ENCODE results near the gene EPB41L5. TPM values are rescaled to one million over a fixed set of nuclear protein-coding genes. Genes with fewer than 3 reads are reported as not detected.

EPB41L5 gene
- total and polyA plus RNA-seq, 10 of the 15 experiments (the other 5 are each of a cell fraction or from before 2014, with no cell fraction given), result 2.1 to 20.4 (median 8.2) TPM

GRCh38 chr2:120177001-120177621 is 164.2 kb downstream of the EPB41L5 start (continued):
- TF ChIP-seq ETV6 (conservative IDR thresholded peaks at IDR 0.05 in 1 of 2, IDR thresholded peaks at IDR 0.05 in 1 of 2; ENCODE audit: borderline replicate concordance in 1 of 2, low read depth in 1 of 2) (peak in 1 of 2 experiments; percentile 78; a peak in 1 of 4 replicates), RAD21 (IDR thresholded peaks at IDR 0.05; ENCODE audit: insufficient read depth, low read depth, low read length) (peak; percentile 56), POLR2A (IDR thresholded peaks at IDR 0.05; ENCODE audit: low read depth, low read length) (peak; percentile 90), RB1 (IDR thresholded peaks at IDR 0.05; ENCODE audit: borderline replicate concordance) (peak; percentile 92; the same call in 1 of the 2 replicates), NBN (IDR thresholded peaks at IDR 0.05) (peak; percentile 97), MEF2B (IDR thresholded peaks at IDR 0.05; ENCODE audit: partially characterized antibody, poor library complexity, severe bottlenecking) (peak; percentile 88), HCFC1 (IDR thresholded peaks at IDR 0.05; ENCODE audit: low read length) (no peak), JUNB (IDR thresholded peaks at IDR 0.05) (peak; percentile 15; the same call in 1 of the 2 replicates), ZNF384 (IDR thresholded peaks at IDR 0.05; ENCODE audit: borderline replicate concordance, low read depth, low read length) (no peak), EZH2 (IDR thresholded peaks at IDR 0.05; ENCODE audit: borderline replicate concordance, control insufficient read depth, low read depth, low read length) (no peak)
- TF ChIP-seq, protein P1, sequence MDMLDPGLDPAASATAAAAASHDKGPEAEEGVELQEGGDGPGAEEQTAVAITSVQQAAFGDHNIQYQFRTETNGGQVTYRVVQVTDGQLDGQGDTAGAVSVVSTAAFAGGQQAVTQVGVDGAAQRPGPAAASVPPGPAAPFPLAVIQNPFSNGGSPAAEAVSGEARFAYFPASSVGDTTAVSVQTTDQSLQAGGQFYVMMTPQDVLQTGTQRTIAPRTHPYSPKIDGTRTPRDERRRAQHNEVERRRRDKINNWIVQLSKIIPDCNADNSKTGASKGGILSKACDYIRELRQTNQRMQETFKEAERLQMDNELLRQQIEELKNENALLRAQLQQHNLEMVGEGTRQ (IDR thresholded peaks at IDR 0.05; ENCODE audit: borderline replicate concordance, low read depth, low read length), result no peak

Data from GM12878 (cell line).